Dedifferentiated amniotic fluid mesenchymal stem cell (primary cell): Measurements from ENCODE around the gene ONECUT3.
"Not testable (repeated sequence)": the region's sequence is repeated elsewhere in the genome, so short reads cannot be mapped to it uniquely, and the experiment has no call there.

ENCODE experiments used
- DNase-seq: peaks from one replicate; pipeline ENCODE4 v3.0.0-alpha.2; 2016; ENCODE audit errors: extremely low spot score

ONECUT3 gene

DNA sequence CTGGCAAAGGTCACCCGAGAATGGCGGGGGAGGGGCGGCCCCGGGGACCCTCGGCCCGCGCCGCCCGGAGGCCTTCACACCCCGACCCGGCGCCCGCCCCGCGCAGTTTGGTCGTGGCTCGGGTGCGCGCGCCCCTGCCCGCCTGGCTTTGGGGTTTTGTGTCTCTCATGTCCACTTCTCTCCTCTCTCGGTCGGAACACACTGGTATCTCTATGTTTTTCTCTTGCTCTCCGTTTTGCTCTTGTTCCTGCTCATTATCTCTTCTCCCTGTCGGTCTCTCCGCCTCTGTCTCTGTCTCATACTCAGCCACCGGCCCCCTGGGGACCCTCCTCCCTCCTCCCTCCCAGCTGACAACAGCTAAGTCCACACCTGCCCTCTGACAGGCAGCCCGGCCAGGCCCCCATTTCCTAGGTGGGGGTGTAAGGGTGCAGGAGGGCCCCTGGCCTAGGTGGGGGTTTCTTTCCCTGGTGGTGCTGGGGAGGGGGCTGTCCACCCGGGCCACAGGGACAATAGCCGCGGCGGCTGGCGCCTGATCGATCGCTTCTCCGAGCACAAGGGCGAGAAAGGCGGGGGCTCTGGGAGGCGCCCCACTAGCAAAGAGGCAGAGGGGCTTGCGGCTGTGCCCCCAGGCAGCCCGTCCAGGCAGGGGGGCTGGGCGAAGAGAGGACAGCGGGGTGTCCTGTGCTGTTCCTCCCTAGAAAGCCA lies 2.3 kb downstream of the ONECUT3 start:
- DNase-seq = no peak

DNA sequence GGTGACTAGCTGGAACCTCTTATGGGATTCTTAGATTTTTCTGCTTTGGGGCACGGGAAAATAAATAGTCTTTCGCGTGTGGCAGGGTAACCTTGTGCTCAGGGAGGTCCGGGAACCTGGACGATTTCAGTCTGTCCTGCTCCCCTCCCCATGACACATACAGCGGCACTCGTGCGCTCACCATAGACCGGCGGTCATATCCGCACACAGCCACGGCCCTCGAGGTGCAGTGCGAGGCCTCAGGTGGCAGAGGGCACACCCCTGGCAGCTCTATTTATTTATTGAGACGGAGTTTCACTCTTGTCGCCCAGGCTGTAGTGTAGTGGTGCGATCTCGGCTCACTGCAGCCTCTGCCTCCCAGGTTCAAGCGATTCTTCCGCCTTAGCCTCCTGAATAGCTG lies 3.0 kb downstream of the ONECUT3 start:
- no peak for DNase-seq

- no peak for DNase-seq
Measured at GRCh38 chr19:1756705-1757465, 3.6 kb downstream of the ONECUT3 start.

DNA sequence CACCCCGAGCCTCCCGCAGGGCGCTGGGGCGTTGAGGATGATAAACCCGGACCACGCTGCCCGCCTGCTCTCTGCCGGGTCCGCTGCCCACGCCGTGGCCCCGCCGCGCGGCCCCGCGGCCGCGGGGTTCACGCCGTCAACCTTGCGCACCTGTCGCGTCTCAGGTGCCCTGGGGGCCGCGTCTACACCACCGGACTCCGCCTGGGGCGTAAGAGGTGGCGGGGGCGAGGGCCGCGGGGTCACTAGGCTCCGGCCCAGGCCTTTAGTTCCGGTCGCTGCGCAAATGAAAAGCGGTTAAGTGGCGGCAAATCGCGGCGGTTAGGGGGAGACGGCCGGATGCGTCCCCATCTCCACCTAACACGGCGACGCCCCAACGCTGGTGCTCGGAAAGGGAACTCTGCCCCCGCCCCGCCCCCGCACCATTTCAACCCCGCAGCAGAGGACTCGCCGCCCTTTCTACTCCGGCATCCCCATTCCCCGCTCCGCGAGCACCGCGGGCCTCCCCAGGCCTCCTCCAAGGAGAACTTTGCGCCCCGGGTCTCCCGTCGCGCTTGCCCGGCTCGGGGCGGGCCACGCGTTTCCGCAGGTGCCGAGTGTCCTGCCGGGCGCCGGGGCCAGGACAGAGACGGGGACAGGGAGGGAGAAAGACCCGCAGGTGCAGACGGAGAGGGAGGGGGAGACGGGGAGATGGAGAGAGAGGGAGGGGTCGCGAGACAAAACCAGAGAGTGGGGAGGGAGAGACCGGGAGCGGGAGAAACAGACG lies 4.3 kb downstream of the ONECUT3 start:
- no peak for DNase-seq

DNA sequence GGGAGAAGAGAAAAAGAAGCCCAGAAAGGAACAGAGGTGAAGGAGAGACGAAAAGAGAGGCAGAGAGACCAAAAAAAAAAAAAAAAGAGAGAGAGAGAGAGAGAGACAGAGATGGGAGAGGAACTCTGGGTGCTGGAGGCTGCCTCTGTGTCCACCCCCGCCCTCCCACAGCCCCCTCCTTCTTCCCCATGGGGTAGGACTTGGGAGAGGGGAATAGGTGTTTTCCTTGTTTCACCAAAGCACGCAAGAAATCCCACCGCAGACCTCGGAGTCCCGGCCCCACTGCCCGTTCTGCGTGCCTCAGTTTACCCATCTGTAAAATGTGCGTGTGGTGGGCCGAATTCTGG lies 4.9 kb downstream of the ONECUT3 start:
- no peak for DNase-seq

DNA sequence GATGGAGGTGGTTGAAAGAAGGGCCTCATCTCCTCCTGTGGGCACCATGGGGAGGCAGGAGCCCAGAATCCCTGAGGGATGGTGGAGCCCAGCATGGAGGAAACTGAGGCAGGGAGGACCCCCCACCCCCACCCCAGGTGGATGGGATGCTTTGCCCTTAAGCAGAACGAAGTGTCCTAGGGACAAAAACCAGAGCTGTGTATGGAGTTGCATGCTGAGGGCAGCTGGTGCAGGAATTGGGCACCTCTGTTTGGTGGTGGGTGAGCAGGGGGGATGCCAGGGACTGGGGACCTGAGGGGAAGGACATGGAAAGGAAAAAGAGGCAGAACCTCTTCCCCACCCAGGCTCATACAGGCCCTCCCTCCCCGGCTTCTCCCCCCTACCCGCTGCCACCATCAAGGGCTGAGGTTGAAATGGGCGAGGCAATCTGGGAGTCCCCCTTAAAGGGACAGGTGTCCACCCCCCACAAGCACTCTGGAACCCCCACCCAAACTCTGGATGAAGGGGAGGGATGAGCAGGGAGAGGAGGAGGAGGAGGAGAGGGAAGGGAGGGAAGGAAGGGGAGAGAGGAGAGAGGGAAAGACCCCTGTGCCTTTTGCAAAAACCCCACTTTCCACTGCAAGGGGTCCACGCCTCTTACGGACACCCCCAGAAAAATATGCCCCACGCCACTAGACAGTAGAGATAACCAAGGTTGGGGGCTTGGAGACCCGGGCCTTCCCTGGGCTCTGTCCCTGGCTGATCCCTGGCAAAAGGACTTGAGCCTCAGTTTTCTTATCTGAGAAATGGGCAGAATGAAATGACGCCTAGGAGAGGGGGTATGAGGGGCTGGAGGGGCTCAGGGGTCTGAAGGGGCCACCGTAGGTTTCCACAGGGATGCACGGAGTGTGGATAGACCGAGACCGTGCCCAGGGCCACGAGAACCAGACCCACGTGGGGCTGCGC lies 5.9 kb downstream of the ONECUT3 start:
- DNase-seq = no peak

DNA sequence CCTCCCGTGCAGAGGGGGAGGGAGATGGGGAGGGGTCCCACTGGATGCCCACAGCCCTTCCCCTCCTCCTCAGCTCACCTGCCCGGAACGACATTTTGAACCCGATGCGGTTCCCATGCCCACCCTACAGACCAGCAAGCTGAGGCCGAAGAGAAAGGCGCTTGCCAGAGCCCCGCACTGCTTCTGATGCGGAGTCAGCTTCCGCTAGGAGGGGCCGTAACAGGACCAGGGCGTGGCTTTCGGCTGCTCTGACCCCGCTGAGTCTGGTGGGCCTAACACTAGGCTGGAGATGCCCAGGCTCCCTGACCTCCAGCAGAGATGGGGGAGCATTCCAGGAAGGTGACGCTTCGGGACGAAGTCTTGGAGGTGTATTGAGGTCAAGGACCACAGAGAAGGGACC lies 6.7 kb downstream of the ONECUT3 start:
- no peak for DNase-seq

DNA sequence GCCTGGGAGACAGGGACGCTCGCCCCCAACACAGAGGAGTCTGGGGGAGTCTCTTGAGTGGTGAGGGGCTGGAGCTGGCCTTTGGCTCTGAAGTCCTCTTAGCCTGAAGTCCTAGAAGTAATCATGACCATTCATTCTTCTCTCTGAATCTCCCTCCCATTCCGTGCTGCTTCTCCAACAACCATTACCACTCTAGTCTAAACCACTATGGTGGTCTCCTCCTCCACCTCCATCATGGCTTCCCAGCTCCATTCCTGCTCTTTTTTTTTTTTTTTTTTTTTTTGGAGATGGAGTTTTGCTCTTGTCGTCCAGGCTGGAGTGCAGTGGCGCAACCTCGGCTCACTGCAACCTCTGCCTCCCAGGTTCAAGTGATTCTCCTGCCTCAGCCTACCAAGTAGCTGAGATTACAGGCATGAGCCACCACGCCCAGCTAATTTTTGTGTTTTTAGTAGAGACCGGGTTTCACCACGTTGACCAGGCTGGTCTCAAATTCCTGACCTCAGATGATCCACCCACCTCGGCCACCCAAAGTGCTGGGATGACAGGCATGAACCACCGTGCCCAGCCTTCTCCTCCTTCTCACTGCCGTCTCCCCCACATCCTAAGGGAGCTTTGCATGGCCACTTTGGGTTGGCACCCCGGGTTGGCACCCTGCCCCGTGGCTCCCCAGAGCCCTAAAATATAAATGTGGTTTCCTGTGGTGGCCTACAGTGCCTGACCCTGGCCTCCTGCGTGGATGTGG lies 7.7 kb downstream of the ONECUT3 start:
- not testable (repeated sequence) for DNase-seq

GRCh38 chr19:1761528-1762242 lies 8.4 kb downstream of the ONECUT3 start:
- DNase-seq = no peak

DNA sequence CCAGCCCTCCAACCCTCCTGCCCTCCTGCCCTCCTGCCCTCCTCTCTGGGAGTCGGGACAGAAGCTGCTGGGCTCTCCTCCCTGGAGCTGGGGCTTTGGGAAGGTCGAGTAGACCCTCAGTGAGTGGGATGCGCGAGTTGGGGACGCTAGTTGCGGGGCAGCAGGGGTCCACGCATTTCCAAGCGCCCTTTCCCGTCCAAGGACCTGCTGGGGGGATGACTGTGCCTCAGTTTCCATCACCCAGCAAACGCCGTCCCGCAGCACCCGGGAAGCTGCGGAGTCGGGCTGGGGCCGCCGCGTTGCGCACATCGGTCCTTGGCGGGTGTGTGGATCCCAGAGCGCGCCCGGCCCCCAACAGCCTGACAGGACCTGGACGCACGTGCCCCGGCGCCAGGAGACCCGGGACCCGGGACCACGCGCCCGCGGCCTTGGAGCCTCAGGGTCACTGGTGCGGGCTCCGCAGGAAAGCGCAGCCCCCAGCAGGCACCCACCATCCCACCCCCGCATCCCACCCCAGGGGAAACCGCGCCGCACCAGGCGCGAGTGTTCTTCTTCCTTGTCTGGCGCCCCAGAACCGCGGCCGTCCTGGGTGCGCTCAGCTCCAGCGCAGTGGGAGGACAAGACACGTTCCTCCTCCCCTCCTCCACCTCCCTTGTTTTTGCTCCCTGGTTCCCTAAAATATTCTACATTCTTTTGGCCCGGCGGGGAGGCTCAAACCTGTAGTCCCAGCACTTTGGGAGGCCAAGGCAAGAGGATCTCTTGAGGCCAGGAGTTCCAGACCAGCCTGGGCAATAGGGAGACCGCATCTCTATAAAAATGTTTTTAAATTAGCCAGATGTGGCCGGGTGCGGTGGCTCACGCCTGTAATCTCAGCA lies 9.2 kb downstream of the ONECUT3 start:
- DNase-seq = no peak

DNA sequence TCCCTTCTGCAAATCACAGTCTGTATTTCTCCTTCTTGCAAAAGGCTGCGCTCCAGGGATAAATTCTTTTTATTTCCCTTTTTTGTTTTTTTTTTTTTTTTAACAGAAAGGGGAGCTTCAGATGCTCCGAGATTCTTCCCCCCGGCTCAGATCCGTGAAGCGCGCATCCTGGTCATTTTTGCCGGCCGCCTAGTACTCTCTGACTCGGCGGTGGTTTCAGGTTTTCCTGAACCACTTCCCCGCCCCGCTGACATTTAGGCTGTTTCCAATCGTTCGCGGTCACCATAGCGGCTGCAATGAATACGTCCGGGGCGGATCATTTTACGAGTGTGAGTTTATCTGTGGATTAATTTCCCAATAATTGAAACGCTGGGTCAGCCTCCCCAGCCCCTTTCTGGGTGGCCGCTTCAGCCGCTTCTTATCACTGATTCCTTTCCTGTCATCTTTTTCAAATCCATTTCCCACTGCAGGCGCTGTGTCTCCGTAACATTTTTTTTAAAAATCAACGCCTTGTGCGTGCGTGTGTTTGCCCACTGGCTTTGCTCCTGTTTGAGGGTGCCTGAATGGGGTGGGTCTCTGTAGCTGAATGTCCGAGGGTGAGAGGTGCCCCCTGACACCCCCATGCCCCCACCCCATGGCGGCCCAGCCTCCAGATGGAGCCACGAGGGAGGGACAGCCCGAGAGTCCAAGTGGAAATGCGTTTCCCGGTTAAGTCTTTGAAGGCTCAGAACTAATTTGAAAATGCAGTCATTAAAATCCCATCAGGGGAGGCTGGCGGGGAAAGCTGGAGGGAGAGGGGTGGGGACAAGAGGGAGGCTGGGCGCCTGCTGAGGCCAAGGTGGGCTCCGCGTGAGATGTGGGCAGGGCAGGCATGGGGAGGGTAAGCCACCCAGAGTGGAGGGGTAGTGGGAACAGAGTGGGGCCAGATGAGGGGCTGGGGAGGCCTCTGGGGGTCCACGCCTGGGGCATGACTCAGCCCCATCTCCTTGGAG lies 10.6 kb downstream of the ONECUT3 start:
- DNase-seq = no peak

DNA sequence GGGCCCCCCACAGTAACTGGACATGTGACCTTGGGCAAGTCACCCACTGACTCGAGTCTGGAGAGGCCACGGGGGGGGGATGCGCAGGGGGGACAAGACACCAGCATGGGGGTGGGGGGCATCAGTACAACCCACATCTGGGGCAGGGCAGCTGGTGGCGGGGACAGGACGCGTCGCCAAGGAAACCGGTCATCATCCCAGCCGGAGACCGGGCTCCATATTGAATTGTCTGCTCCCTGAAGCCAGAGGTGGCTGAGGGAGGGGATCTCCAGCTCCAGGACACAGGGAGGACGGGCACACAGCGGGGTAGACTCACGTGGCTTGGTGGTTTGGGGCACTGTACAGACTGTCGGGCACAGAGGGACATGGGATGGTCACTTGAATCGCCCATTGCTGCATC lies 11.4 kb downstream of the ONECUT3 start:
- DNase-seq = no peak

- no peak for DNase-seq
Measured at GRCh38 chr19:1765232-1765903, 12.1 kb downstream of the ONECUT3 start.

DNA sequence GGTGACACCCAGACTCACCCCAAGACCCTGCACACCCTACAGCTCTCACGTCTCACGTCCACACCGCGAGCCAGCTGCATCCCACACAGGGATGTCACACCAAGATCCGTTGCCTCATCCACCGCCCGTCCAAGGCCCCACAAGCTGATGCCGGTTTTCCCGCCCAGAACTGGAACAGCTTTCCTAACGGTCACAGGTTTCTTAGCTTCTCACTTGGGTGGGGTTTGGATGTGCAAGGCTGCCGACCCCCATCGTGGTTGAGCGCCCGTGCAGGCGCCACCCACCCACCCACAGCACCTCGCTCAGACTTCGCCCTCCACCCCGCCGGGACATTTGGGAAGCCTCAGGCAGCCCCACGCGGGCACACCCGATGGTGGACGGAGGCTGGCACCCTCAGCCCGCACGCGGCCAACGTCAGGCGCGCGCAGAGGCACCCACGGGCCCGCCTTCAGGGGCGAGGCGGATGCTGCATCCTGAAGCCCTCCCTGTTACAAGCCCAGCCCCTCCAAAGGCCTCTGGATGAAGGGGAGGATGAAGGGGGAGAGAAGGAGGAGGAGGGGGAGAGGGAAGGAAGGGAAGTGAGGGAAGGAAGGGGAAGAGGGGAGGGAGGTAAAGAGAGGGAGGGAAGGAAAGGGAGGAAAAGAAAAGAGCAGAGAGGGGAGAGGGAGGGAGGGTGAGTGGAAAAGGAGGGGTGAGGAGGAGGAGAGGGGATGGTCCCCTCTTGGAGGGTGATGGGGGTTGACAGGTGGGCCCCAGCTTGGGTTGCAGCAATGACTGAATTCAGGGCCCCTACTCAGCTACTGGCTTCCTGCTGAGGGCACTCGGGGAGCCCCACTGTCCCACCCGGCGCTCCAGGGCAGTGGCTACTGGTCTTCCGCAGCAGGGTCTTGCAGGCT lies 12.8 kb downstream of the ONECUT3 start:
- DNase-seq = no peak

- no peak for DNase-seq
Measured at GRCh38 chr19:1766800-1767352, 13.6 kb downstream of the ONECUT3 start.

- no peak for DNase-seq
Measured at GRCh38 chr19:1767464-1767933, 14.2 kb downstream of the ONECUT3 start.
